ENCODE measurements around the gene DMKN.

GRCh38 chr19:35476149-35476548 is 37.3 kb downstream of the DMKN start:
- no peak for TF ChIP-seq CTCF (IDR thresholded peaks at IDR 0.05)
- TF ChIP-seq POLR2A (IDR thresholded peaks at IDR 0.05), result no peak
- no peak for TF ChIP-seq POLR2AphosphoS5 (IDR thresholded peaks at IDR 0.05)
